ENCODE data around the gene RHO. TPM values are rescaled to one million over a fixed set of nuclear protein-coding genes. Genes with fewer than 3 reads are reported as not detected.
A peak's percentile ranks its signal among the peaks of the same experiment; 100 is the strongest.
"Not testable (repeated sequence)": the region's sequence is repeated elsewhere in the genome, so short reads cannot be mapped to it uniquely, and the experiment has no call there.

The RHO gene
- total RNA-seq, 3 donors from 2014 or later, result not detected

- Histone ChIP-seq H3K9me3 (no peaks in the 10 kb centered on the region), H3K36me3 (ENCODE audit: low read depth) (no peaks in the 10 kb centered on the region), H3K4me3 (no peak overlapping the region), H3K4me1 (ENCODE audit: low read depth) (no peaks in the 10 kb centered on the region)
- DNase-seq, result no peak
- TF ChIP-seq CTCF (IDR thresholded peaks at IDR 0.05), result no peak
- ATAC-seq, result no peak
- intact Hi-C loops (cut with DNase I, micrococcal nuclease), result loop anchor here in 1 of 2 donors (5.0 kb wide), 1 partner anchor 336 kb away; no protein-coding TSS in a partner anchor
These were observed 36.6 kb upstream of the RHO start for GRCh38 chr3:129491794-129492193.

DNA sequence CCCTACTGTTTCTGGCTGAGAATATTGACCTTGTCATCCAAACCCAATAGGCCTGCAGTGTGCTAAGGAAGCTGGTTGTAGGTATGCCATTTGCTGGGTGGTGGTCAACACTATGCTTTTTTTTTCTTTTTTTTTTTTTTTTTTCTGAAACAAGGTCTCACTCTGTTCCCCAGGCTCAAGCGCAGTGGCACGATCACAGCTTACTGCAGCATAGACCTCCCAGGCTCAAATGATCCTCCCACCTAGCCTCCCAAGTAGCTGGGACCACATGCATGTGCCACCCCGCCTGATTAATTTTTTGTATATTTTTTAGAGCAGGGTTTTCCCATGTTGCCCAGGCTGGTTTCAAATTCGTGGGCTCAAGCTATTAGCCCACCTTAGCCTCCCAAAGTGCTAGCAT is 35.7 kb upstream of the RHO start:
- no peaks in the 10 kb centered on the region for H3K4me1 ChIP-seq (ENCODE audit: low read depth)
- no peak overlapping the region for H3K4me3 ChIP-seq
- H3K9me3 ChIP-seq, result no peaks in the 10 kb centered on the region
- TF ChIP-seq CTCF (IDR thresholded peaks at IDR 0.05), result no peak
- DNase-seq (no peak), ATAC-seq (no peak)
- H3K36me3 ChIP-seq (ENCODE audit: low read depth), result no peaks in the 10 kb centered on the region
- intact Hi-C loops (cut with DNase I, micrococcal nuclease), result loop anchor here in 1 of 2 donors (5.0 kb wide), 1 partner anchor 335 kb away; no protein-coding TSS in a partner anchor

- intact Hi-C loops (cut with DNase I, micrococcal nuclease), result loop anchor here in 1 of 2 donors (5.0 kb wide), 1 partner anchor 334 kb away; no protein-coding TSS in a partner anchor
- no peak overlapping the region for H3K4me3 ChIP-seq
- no peaks in the 10 kb centered on the region for H3K4me1 ChIP-seq (ENCODE audit: low read depth)
- DNase-seq (no peak), ATAC-seq (no peak)
- no peaks in the 10 kb centered on the region for H3K9me3 ChIP-seq
- no peak for TF ChIP-seq CTCF (IDR thresholded peaks at IDR 0.05)
- H3K36me3 ChIP-seq (ENCODE audit: low read depth), result no peaks in the 10 kb centered on the region
These were observed 35.2 kb upstream of the RHO start for GRCh38 chr3:129493206-129493605.

DNA sequence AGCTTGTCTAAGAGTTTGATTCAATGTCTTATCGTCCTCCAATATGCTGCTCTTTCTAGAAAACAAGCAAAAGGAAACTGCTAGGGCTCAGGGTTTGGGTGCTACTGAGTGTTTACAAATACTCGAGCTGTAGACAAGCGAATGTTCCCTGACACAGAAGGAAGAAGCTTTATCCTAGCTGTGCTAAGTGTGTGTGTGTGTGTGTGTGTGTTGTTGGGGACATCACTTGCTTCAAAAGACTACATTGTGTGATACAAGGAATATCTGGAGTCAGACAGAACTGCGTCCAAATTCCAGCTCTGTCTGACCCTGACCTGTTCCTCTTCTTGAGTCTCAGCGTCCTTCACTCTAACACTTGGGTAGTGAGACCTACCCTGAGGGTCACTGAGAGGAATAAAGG is 33.9 kb upstream of the RHO start:
- H3K36me3 ChIP-seq (ENCODE audit: low read depth); H3K4me1 ChIP-seq (ENCODE audit: low read depth); H3K4me3 ChIP-seq; DNase-seq; H3K9me3 ChIP-seq; ATAC-seq: not testable (repeated sequence)
- intact Hi-C loops (cut with DNase I, micrococcal nuclease), result loop anchor here in 1 of 2 donors (5.0 kb wide), 1 partner anchor 333 kb away; no protein-coding TSS in a partner anchor

DNA sequence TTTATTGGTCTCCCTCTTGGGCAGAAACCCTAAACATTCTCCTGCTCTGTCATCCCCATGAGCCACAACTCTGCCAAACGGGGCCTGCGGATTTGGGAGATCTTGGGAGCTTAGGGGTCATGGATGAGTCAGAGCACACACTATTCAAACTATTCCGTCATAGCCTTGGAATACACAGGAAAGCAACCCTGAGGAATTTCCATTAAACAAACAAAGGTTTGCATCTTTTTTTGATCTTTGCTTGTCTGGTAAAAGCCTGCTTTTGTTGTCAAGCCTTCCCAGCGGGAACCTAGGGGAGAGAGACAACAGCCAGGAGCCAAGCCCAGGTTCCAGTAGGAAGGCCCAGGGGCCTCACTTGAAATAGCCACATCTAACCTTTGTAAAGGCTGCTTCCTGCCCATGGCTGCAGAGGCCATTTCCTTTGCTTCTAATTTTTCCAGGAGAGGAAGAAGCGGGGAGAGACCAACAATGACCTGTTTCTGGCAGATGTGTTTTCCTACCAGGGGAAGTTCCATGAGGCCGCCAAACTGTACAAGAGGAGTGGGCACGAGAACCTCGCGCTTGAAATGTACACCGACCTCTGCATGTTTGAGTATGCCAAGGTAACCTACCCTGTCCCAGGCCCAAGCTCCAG is 33.3 kb upstream of the RHO start:
- peak; percentile 39 for ATAC-seq
- intact Hi-C loops (cut with DNase I, micrococcal nuclease); H3K36me3 ChIP-seq (ENCODE audit: low read depth); H3K4me1 ChIP-seq (ENCODE audit: low read depth); DNase-seq; H3K9me3 ChIP-seq; H3K4me3 ChIP-seq: not testable (repeated sequence)

DNA sequence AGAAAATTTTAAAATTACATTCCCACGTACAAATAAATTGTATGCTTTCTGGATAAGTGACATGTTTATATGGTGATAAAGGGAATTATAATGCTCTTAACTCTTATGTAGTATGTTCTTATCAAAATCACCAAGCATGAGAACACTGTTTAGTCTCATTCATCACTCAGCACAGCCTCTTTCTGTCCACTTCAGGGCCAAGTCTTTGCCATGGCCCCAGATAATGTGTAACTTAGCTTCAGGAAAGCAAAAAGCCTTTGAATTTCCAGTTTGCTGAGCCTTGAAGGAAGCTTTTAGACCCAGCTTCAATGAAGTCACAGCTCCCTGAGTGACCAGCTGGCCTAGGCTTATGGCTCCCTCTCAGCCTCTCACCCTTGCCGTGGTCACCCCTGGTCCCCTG is 30.6 kb upstream of the RHO start:
- H3K9me3 ChIP-seq; DNase-seq; H3K36me3 ChIP-seq (ENCODE audit: low read depth); H3K4me3 ChIP-seq; ATAC-seq; intact Hi-C loops (cut with DNase I, micrococcal nuclease); H3K4me1 ChIP-seq (ENCODE audit: low read depth): not testable (repeated sequence)

GRCh38 chr3:129498603-129499488 is 29.6 kb upstream of the RHO start:
- intact Hi-C loops (cut with DNase I, micrococcal nuclease); DNase-seq; ATAC-seq; H3K4me1 ChIP-seq (ENCODE audit: low read depth); H3K36me3 ChIP-seq (ENCODE audit: low read depth); H3K9me3 ChIP-seq; H3K4me3 ChIP-seq: not testable (repeated sequence)

- ATAC-seq; H3K4me1 ChIP-seq (ENCODE audit: low read depth); H3K36me3 ChIP-seq (ENCODE audit: low read depth); H3K4me3 ChIP-seq; DNase-seq; H3K9me3 ChIP-seq; intact Hi-C loops (cut with DNase I, micrococcal nuclease): not testable (repeated sequence)
These were observed 28.7 kb upstream of the RHO start for GRCh38 chr3:129499604-129500333.

Data from mucosa of descending colon (tissue), 3 donors.